GM18951 (cell line): ENCODE results near the gene SOAT2.

ENCODE experiments used
- POLR2A ChIP-seq: IDR thresholded peaks from 4 replicates; pipeline ENCODE4 v1.6.1; 2011; ENCODE audit warnings: mild to moderate bottlenecking; ENCODE audit not compliant: insufficient read length, insufficient read depth; ENCODE audit errors: extremely low read depth
- in situ Hi-C: fragments of 300-500 bp; cut with MboI; formaldehyde crosslinking; loops from one replicate; pipeline ENCODE4 v1.12.0; 2022; ENCODE audit warnings: low sequenced_read_pairs, mixed read lengths, inconsistent platforms; ENCODE audit not compliant: unreplicated experiment

Gene SOAT2

DNA sequence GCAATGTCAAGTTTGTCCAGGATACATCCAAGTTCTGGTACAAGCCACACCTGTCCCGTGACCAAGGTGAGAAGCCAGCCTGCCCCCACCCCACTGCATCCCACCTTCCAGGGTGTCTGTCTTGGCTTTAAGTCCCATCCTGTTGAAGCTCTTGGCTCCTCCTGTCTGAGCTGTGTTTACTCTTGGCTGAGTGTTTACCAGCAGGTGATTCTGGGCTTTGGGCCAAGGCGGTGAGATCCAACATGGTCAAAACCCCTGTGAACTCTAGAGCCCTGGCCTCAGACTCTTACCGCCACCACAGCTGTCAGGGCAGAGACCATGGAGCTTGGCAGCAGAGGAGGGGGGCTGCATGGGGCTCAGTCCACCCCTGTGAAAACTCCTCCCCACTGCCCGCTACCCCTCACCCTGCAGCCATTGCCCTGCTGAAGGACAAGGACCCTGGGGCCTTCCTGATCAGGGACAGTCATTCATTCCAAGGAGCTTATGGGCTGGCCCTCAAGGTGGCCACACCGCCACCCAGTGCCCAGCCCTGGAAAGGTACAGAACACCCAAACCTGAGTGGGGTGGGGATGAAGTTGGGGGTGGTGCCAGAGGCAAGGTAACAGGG, 41.8 kb upstream of the SOAT2 start:
- in situ Hi-C loops = loop anchor here (5.0 kb wide), 1 partner anchor 36 kb away; the partner anchor contains the start of gene IGFBP6
- no peak for TF ChIP-seq POLR2A

DNA sequence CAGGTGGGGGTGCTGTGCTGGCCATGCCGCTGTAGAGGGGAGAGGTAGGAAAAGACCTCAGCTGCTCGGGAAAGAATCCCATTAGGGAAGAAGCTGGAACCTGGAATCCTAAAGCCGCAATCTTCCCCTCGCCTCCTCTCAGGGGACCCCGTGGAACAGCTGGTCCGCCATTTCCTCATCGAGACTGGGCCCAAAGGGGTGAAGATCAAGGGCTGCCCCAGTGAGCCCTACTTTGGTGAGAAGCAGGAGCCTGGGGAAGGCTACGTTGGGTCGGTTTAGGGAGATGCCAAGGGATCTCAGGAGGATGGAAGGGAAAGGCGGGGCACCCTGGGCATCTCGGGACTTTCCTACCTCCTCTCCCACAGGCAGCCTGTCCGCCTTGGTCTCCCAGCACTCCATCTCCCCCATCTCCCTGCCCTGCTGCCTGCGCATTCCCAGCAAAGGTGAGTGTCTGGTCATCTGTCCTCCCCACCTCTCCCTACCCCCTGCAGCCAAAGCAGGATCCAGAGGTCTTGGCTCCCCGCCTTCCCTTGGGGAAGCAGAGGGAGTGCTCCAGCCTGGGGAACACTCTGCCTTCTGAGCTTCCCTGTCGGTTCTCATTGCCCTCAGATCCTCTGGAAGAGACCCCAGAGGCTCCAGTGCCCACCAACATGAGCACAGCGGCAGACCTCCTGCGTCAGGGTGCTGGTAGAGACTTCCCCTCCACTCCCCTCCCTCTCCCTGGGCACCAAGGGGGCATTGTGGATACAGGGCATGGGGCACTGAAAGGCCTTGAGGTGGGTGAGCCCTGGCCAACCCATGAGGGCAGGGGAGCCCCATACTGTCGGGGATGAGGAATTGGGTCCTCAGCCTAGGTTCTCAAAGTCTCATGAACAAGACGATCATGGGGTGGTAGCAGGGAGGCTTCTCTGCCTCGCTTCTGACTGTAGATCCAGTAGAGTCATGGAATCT, 41.0 kb upstream of the SOAT2 start:
- in situ Hi-C loops = loop anchor here (5.0 kb wide), 1 partner anchor 35 kb away; the partner anchor contains the start of gene IGFBP6
- no peak for TF ChIP-seq POLR2A

DNA sequence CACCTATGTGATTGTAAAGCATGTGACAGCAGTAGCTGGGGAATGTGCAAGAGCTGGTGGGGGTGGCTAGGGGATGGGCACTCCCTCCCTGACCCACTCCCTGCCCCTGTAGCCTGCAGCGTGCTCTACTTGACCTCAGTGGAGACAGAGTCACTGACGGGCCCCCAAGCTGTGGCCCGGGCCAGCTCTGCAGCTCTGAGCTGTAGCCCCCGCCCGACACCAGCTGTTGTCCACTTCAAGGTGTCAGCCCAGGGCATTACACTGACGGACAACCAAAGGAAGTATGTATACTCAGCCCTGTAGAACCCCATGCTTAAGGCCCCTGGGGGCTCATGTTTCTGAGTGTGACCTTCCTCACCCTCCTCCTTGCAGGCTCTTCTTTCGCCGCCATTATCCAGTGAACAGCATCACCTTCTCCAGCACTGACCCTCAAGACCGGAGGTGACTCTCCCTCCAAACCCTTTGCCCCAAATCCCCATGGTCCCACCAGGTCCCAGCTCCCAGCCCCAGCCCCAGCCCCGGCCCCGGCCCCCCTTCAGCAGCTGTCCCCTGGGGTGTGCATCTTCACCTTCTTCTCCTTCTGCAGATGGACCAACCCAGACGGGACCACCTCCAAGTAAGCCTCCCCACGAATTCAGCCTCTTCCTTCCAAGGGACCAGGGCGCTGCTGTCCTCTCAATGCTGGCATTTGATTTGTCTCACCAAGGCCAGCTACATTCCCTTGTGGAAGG, 40.1 kb upstream of the SOAT2 start:
- in situ Hi-C loops = loop anchor here (5.0 kb wide), 1 partner anchor 34 kb away; the partner anchor contains the start of gene IGFBP6

DNA sequence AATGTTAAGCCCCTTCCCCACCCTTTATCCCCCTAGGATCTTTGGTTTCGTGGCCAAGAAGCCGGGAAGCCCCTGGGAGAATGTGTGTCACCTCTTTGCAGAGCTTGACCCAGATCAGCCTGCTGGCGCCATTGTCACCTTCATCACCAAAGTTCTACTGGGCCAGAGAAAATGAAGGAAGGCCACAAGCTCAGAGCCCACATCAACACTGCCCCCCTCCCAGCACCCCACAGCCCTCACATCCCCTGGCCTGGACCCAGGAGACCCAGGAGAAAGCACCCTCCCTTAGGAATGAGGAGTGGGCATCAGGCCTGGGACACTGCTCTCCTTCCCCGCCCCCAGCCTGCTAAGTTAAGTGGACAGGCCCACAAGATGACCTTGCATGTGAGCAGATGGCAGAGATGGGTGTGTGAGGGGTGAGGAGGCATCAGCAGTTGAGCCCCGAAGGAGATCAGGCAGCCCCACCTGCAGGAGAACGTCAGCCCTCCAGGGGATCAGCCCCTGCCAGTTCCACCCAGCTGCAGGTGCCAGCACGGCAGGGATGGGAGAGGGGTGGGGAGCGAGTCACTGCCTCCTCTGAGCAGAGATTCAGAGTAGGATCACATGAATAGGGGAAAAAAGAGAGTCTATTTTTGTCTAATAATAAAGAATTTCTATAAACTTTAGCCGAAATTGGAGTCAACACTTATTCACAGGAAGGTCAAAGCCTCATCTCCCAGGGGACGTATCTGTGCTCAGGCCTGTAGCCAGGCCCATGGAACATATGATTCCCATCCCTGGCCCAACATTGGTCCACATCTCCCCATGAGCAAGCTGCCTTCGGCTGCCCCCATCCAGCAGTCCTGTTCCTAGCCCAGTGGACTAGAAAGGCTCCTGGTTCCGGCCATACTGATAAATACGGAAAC, 39.3 kb upstream of the SOAT2 start:
- no peak for TF ChIP-seq POLR2A
- in situ Hi-C loops = loop anchor here (5.0 kb wide), 1 partner anchor 33 kb away; the partner anchor contains the start of gene IGFBP6

More for the DNA sequence above, 40.1 kb upstream of the SOAT2 start:
- TF ChIP-seq POLR2A = no peak

GRCh38 chr12:53064613-53065436, 38.5 kb upstream of the SOAT2 start:
- in situ Hi-C loops = loop anchor here (5.0 kb wide), 1 partner anchor 32 kb away; the partner anchor contains the start of gene IGFBP6

GRCh38 chr12:53065470-53065869, 37.8 kb upstream of the SOAT2 start:
- in situ Hi-C loops = no loop called here
- TF ChIP-seq POLR2A = no peak

More at GRCh38 chr12:53064613-53065436, 38.5 kb upstream of the SOAT2 start:
- no peak for TF ChIP-seq POLR2A

DNA sequence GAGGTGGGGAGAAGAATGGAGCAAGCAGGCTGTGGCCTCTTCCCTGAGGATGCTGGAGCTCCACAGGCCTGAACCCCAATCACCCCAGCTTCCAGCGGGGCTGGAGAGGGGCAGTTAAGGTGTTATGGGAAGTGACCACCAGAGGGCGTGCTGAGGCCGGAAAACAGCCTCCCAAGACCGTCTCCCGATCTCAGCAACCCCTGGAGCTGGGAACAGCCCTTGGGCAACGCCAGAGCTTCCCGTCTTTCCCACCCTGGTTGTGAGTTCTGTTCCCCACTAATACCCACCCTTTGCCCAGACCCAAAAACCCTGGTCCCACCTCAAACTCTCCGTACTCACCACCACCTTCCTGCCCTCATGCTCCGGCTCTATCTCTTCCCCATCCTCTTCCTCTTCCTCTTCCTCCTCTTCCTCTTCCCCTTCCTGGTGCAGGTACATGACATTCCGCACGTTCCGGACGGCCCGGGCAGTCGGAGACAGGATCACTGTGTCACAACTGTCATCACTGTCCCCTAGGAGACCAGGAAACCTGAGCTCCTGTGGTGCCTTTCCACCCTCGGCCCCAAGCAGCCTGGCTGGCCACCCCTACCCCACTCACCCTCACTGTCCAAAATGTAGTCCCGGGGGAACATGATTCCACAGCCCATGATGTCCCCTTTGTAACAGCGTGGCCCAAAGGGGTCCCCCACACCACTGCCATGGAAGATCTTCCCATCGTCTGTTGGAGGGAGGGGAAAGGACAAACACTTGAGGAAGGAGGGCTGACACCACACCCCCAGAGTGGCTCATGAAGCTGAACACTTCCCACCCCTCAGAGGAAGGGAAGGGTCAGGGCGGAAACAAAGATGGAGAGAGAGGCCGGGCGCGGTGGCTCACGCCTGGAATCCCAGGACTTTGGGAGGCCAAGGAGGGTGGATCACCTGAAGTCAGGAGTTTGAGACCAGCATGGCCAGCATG, 37.0 kb upstream of the SOAT2 start:
- TF ChIP-seq POLR2A = no peak
- in situ Hi-C loops = no loop called here

DNA sequence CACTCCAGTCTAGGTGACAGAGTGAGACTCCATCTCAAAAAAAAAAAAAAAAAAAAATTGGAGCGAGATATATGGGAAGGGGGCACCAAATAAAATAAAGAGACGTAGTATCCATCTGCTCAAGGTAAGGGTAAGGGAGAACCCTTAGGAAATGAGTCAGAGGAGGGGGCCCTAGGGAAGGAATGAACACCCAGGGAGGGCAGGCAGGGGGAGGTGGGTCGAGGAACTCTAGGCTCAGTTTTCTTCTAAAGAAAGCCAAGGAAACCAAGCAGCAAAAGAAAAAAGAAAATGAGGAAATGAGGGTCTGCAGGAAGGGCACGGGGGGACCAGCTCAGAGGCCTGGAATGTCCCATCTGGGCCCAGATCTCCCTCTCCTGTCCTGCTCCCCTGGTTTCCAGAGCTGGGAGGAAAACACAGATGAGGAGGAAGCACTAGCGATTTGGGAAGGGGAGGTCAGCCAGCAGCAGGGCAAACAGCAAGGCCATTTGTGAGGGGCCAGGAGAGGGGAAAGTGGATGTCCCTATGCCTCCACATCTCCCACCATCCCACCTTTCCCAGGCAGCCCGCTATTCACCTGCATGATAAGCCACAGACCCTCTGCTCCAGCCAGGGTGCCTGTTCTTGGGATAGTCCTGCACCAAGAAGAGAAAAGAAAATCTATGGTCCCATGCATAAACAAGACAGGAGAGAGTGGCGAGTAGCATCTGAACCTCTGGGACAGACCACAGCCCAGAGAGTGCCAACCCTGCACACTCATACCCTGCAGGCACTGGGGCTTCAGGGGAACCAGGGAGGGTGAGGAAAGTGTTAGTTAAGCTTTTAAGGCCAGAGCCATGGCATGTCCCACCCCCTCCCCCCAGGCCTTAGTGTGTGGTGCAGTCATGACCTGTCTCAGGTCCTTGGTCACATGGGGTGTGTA, 36.0 kb upstream of the SOAT2 start:
- no peak for TF ChIP-seq POLR2A
- in situ Hi-C loops = no loop called here

DNA sequence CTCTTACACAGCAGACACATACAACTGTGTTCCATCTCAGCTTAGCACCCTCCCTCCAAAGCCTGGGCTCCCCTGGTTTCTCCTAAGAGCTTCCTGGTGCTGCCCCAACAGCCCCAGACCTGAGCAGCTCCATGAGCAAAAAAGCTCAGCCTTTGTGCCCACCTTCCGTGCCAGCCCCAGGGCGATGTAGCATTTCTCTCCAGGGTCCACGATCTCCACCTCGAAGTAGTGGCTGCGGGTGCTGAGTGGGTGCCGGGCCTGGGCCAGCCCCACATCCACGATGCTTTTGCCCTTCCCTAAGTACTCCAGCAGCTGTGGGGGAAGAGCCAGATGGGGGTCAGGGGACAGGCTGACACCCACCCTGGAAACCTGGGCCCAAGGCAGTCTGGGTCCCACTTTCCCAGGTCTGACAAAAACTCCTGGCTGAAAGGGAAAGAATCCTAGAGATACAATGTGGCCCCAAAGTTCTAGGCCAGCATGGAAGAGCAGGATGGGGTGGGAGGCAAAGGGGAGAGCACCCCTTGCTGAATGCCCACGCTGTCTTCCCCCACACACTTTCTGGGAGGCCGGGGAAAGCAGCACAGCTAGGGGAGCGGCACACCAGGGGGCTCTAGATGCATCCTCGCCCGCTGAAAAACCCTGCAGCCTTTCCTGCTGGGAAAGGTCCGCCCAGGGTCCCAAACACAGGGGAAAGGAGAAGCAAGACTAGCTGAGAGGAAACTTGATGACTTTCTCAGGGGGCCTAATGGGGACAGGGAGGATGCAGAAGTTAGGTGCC, 35.1 kb upstream of the SOAT2 start:
- TF ChIP-seq POLR2A = no peak
- in situ Hi-C loops = no loop called here
